ENCODE measurements around the gene MED19. TPM values are rescaled to one million over a fixed set of nuclear protein-coding genes. Genes with fewer than 3 reads are reported as not detected.

Gene MED19, protein sequence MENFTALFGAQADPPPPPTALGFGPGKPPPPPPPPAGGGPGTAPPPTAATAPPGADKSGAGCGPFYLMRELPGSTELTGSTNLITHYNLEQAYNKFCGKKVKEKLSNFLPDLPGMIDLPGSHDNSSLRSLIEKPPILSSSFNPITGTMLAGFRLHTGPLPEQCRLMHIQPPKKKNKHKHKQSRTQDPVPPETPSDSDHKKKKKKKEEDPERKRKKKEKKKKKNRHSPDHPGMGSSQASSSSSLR
- total RNA-seq (13.4 TPM), polyA plus RNA-seq (15.3 TPM)

- H3K36me3 ChIP-seq (ENCODE audit: insufficient read depth) = no peaks in the 10 kb centered on the region
- WGBS = 6% methylated on average over 51 of the region's 51 CpGs
- peak; percentile 71 for DNase-seq (ENCODE audit: extremely low spot score)
- no peaks in the 10 kb centered on the region for H3K4me1 ChIP-seq (ENCODE audit: insufficient read depth)
- peak within 1 kb of the TSS; percentile 89 for H3K4me3 ChIP-seq (ENCODE audit: low read depth, low read length)
- H3K27ac ChIP-seq (ENCODE audit: low read depth) = peak within 1 kb of the TSS; percentile 76
These were observed at the start of gene MED19 for GRCh38 chr11:57711414-57712255. Gene MED19, minus strand, starts transcription at chr11:57712215. Its CDS starts 36 bp downstream, at chr11:57712179.

DNA sequence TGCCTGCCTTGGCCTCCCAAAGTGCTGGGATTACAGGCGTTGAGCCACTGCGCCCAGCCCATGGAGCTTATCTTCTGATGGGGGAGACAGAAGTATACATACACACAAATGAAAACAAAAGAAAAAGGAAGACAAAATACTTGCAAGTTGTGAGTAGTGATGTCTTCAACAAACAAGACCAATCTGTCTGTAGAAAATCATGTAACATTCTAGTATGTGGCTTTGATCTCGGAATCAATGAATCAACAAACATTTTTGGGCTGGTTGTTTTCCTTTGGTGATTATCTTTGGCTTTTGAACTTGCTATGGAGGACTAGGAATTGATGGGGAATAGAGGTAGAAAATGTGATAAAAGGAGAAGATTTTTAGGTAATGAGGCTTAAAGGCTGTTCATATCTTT, 46.2 kb upstream of the MED19 start:
- WGBS = 81% methylated on average over 3 of the region's 3 CpGs
- Histone ChIP-seq H3K36me3 (ENCODE audit: insufficient read depth) (no peaks in the 10 kb centered on the region), H3K27ac (ENCODE audit: low read depth) (no peak overlapping the region), H3K4me3 (ENCODE audit: low read depth, low read length) (no peak overlapping the region), H3K4me1 (ENCODE audit: insufficient read depth) (no peaks in the 10 kb centered on the region)
- DNase-seq (ENCODE audit: extremely low spot score) = no peak

DNA sequence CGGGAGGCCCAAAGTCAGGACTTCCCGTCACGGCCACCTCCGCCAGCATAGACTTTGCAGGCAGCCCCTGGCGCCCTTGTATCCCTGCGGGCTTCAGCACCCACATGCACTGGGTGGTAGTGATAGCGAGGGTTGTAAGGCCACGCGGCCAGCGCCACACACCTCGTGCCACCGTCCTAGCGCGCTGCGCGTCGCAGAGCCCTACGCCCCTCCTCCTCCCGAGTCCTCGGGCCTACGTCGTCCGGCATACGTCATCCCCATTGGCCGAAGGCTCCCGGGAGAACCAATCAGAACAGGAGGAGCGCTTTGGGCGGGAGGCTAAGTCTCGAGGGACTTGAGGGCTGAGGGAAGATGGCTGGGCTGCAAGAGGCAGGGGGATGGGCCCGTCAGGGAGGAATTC, 40.9 kb upstream of the MED19 start:
- no peaks in the 10 kb centered on the region for H3K4me1 ChIP-seq (ENCODE audit: insufficient read depth)
- no peak for DNase-seq (ENCODE audit: extremely low spot score)
- H3K27ac ChIP-seq (ENCODE audit: low read depth) = no peak overlapping the region
- WGBS = 95% methylated on average over 30 of the region's 30 CpGs
- H3K4me3 ChIP-seq (ENCODE audit: low read depth, low read length) = no peak overlapping the region
- H3K36me3 ChIP-seq (ENCODE audit: insufficient read depth) = no peaks in the 10 kb centered on the region

GRCh38 chr11:57751676-57752253, 39.8 kb upstream of the MED19 start, which contains the start of gene BTBD18:
Gene BTBD18, minus strand, starts transcription at chr11:57751819. Its CDS starts 631 bp downstream, at chr11:57751188.
- no peak within 1 kb of the TSS for H3K27ac ChIP-seq (ENCODE audit: low read depth)
- no peaks in the 10 kb centered on the region for H3K36me3 ChIP-seq (ENCODE audit: insufficient read depth)
- no peaks in the 10 kb centered on the region for H3K4me1 ChIP-seq (ENCODE audit: insufficient read depth)
- 50% methylated on average over 10 of the region's 10 CpGs for WGBS
- no peak for DNase-seq (ENCODE audit: extremely low spot score)
- no peak within 1 kb of the TSS for H3K4me3 ChIP-seq (ENCODE audit: low read depth, low read length)

DNA sequence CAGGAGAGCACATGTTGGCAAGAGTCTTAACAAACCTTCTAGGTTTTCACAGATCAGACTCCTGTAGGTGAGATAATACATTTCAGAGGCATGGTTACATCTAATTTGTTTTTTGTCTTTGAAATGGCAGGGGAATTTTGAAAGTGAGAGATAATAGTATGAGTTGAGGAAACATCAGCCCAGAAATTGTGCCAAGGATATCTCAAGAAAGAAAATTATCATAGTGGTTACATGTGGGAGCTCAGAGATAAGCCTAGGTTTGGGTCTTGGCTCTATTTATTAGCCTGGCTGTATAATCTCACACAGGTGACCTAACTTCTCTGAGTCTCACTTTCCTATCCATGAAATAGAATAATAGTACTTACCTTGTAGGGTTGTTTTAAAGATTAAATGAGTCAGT, 39.2 kb upstream of the MED19 start:
- DNase-seq (ENCODE audit: extremely low spot score) = no peak
- Histone ChIP-seq H3K4me1 (ENCODE audit: insufficient read depth) (no peaks in the 10 kb centered on the region), H3K27ac (ENCODE audit: low read depth) (no peak overlapping the region), H3K4me3 (ENCODE audit: low read depth, low read length) (no peak overlapping the region), H3K36me3 (ENCODE audit: insufficient read depth) (no peaks in the 10 kb centered on the region)

- no peak for DNase-seq (ENCODE audit: extremely low spot score)
- H3K4me1 ChIP-seq (ENCODE audit: insufficient read depth) = no peaks in the 10 kb centered on the region
- WGBS = 87% methylated on average over 1 of the region's 1 CpG
- H3K4me3 ChIP-seq (ENCODE audit: low read depth, low read length) = no peak overlapping the region
- H3K36me3 ChIP-seq (ENCODE audit: insufficient read depth) = no peaks in the 10 kb centered on the region
- H3K27ac ChIP-seq (ENCODE audit: low read depth) = no peak overlapping the region
These were observed 34.9 kb upstream of the MED19 start for GRCh38 chr11:57746920-57747319.

GRCh38 chr11:57745206-57745605, 33.2 kb upstream of the MED19 start:
- 86% methylated on average over 5 of the region's 5 CpGs for WGBS
- no peaks in the 10 kb centered on the region for H3K36me3 ChIP-seq (ENCODE audit: insufficient read depth)

DNA sequence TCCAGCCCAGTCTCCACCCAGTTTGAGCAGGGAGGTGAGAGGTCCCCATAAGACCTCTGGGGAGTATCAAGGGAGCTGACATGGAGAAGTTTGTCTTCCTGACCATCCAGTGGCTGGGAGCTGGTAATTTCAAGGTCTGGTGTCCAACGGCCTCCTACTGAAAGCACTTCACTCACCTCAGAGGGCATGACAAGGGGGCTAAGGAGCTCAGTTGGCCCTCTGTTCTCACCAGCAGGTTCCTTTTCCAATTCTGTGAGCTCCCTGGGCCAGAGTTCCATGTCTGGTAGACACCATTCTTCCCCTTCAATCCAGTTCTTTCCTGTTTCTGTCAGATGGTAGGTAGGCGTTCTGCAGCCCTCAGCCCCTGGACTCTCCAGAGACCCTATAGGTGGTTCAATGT, 32.3 kb upstream of the MED19 start:
- Histone ChIP-seq H3K27ac (ENCODE audit: low read depth) (no peak overlapping the region), H3K4me3 (ENCODE audit: low read depth, low read length) (no peak overlapping the region), H3K36me3 (ENCODE audit: insufficient read depth) (no peaks in the 10 kb centered on the region), H3K4me1 (ENCODE audit: insufficient read depth) (no peaks in the 10 kb centered on the region)
- DNase-seq (ENCODE audit: extremely low spot score) = no peak
- 82% methylated on average over 2 of the region's 2 CpGs for WGBS

More at GRCh38 chr11:57745206-57745605, 33.2 kb upstream of the MED19 start:
- H3K4me1 ChIP-seq (ENCODE audit: insufficient read depth) = no peaks in the 10 kb centered on the region
- no peak overlapping the region for H3K27ac ChIP-seq (ENCODE audit: low read depth)
- no peak overlapping the region for H3K4me3 ChIP-seq (ENCODE audit: low read depth, low read length)
- no peak for DNase-seq (ENCODE audit: extremely low spot score)

DNA sequence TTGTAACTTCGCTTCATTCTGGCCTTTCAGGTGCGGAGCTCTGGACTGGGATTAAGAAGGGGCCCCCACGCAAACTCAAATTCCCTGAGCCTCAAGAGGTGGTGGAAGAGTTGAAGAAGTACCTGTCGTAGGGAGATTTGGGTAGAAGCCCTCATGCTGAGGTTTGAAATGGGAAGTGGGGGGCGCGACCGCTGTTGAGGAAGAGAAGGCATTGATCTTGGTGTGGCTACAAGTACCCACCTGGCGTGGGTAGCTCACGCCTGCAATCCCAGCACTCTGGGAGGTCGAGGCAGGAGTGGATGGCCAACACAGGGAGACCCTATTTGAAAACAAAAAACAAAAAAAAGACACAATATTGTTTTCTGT, 30.1 kb upstream of the MED19 start:
- Histone ChIP-seq H3K4me3 (ENCODE audit: low read depth, low read length) (peak overlapping the region; percentile 69), H3K36me3 (ENCODE audit: insufficient read depth) (no peaks in the 10 kb centered on the region), H3K4me1 (ENCODE audit: insufficient read depth) (no peaks in the 10 kb centered on the region), H3K27ac (ENCODE audit: low read depth) (peak overlapping the region; percentile 89)
- DNase-seq (ENCODE audit: extremely low spot score) = no peak
- 3% methylated on average over 10 of the region's 10 CpGs for WGBS

GRCh38 chr11:57741132-57742086, 29.4 kb upstream of the MED19 start, which contains the start of gene SELENOH:
Gene SELENOH, plus strand, starts transcription at chr11:57741491. Its CDS starts 105 bp downstream, at chr11:57741596.
- Histone ChIP-seq H3K4me3 (ENCODE audit: low read depth, low read length) (peak within 1 kb of the TSS; percentile 69), H3K4me1 (ENCODE audit: insufficient read depth) (no peaks in the 10 kb centered on the region), H3K36me3 (ENCODE audit: insufficient read depth) (no peaks in the 10 kb centered on the region), H3K27ac (ENCODE audit: low read depth) (peak within 1 kb of the TSS; percentile 89)
- peak; percentile 95 for DNase-seq (ENCODE audit: extremely low spot score)
- under 1% methylated on average over 75 of the region's 75 CpGs for WGBS

DNA sequence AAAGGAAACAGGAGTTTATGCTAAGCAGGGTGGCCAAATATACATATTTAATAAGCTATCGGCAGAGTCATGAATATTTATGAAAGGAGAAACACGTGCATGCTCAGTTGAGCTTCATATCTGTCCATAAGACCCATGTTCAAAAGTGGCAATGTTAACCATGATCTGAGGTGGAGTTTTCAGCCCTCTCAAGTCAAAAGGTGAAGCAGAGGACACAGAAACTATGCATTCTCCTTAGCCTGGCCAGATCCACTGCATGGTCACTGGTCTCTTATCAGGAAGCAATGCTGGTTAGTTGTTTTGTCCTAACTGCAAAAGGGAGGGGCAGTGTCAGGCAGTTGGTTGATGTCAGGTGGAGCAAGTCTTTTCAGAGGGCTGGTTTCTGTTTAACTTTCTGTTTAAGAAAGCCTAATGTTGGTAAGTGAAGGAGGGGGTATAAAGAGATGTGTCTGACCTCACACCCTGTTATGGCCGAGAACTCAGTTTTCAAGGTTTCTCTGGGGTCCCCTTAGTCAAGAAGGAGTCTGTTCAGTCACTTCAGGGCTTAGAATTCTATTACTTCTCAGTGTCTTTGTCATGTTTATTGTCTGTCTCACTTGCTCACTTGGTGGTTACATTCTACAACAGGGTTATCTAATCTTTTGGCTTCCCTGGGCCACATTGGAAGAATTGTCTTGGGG, 23.7 kb upstream of the MED19 start:
- WGBS = 79% methylated on average over 3 of the region's 3 CpGs
- DNase-seq (ENCODE audit: extremely low spot score) = no peak
- H3K27ac ChIP-seq (ENCODE audit: low read depth) = no peak overlapping the region
- no peaks in the 10 kb centered on the region for H3K36me3 ChIP-seq (ENCODE audit: insufficient read depth)
- H3K4me3 ChIP-seq (ENCODE audit: low read depth, low read length) = no peak overlapping the region
- H3K4me1 ChIP-seq (ENCODE audit: insufficient read depth) = no peaks in the 10 kb centered on the region

GRCh38 chr11:57732661-57733060, 20.6 kb upstream of the MED19 start:
- H3K27ac ChIP-seq (ENCODE audit: low read depth) = no peak overlapping the region
- no peak overlapping the region for H3K4me3 ChIP-seq (ENCODE audit: low read depth, low read length)
- no peak for DNase-seq (ENCODE audit: extremely low spot score)
- WGBS = 96% methylated on average over 1 of the region's 1 CpG
- H3K4me1 ChIP-seq (ENCODE audit: insufficient read depth) = no peaks in the 10 kb centered on the region
- H3K36me3 ChIP-seq (ENCODE audit: insufficient read depth) = no peaks in the 10 kb centered on the region

All from urinary bladder (tissue), 4 donors.